Erythroblast (primary cell): Measurements from ENCODE around the gene MYO10.

Experiments used
- DNase-seq, 2 experiments: peaks; one replicate each; lab custom pipeline; 2025; lab: John Stamatoyannopoulos, UW
- GATA1 ChIP-seq: IDR thresholded peaks from 2 replicates; pipeline ENCODE4 v1.6.1; 2011; ENCODE audit warnings: low read depth, mild to moderate bottlenecking, control low read depth, low read length, moderate library complexity
- POLR2A ChIP-seq: IDR thresholded peaks from 2 replicates; pipeline ENCODE4 v1.6.1; 2011; ENCODE audit warnings: mild to moderate bottlenecking, low read length

Gene MYO10

GRCh38 chr5:16918891-16919671, 17.0 kb downstream of the MYO10 start:
- TF ChIP-seq GATA1 (no peak), POLR2A (no peak)
- DNase-seq, result no peak

- TF ChIP-seq POLR2A (no peak), GATA1 (no peak)
- DNase-seq, result no peak
Observed at GRCh38 chr5:16918156-16918555, 17.9 kb downstream of the MYO10 start.

GRCh38 chr5:16916262-16916878, 19.7 kb downstream of the MYO10 start:
- TF ChIP-seq POLR2A (no peak), GATA1 (no peak)
- DNase-seq, result no peak

- TF ChIP-seq GATA1 (no peak), POLR2A (no peak)
- no peak for DNase-seq
Observed at GRCh38 chr5:16914584-16914983, 21.5 kb downstream of the MYO10 start.

GRCh38 chr5:16914108-16914435, 22.0 kb downstream of the MYO10 start:
- DNase-seq, result no peak
- TF ChIP-seq GATA1, result no peak
- no peak for TF ChIP-seq POLR2A

- no peak for TF ChIP-seq POLR2A
- TF ChIP-seq GATA1, result no peak
- no peak for DNase-seq
Observed at GRCh38 chr5:16913187-16914107, 22.6 kb downstream of the MYO10 start.

GRCh38 chr5:16912080-16912479, 24.0 kb downstream of the MYO10 start:
- TF ChIP-seq POLR2A, result no peak
- TF ChIP-seq GATA1, result no peak
- no peak for DNase-seq

- DNase-seq, result no peak
- TF ChIP-seq POLR2A, result no peak
- TF ChIP-seq GATA1, result no peak
Observed at GRCh38 chr5:16909464-16909863, 26.6 kb downstream of the MYO10 start.

GRCh38 chr5:16907270-16907669, 28.8 kb downstream of the MYO10 start:
- TF ChIP-seq POLR2A, result no peak
- no peak for TF ChIP-seq GATA1
- no peak for DNase-seq

- DNase-seq, result no peak
- TF ChIP-seq GATA1, result no peak
- no peak for TF ChIP-seq POLR2A
Observed at GRCh38 chr5:16906255-16906654, 29.8 kb downstream of the MYO10 start.

GRCh38 chr5:16903480-16904300, 32.4 kb downstream of the MYO10 start:
- no peak for DNase-seq
- TF ChIP-seq POLR2A (no peak), GATA1 (no peak)

GRCh38 chr5:16902846-16903245, 33.2 kb downstream of the MYO10 start:
- DNase-seq, result no peak
- TF ChIP-seq GATA1, result no peak
- TF ChIP-seq POLR2A, result no peak

- TF ChIP-seq GATA1 (no peak), POLR2A (no peak)
- DNase-seq, result no peak
Observed at GRCh38 chr5:16901021-16901644, 35.0 kb downstream of the MYO10 start.
